HCT116 (cell line): ENCODE measurements around the gene WSB1.

Source experiments
- CTCF ChIP-seq, 3 experiments: fragments of 200-600 bp in 1 of 3; sonication (generic) in 1 of 3; IDR thresholded peaks in 2 of 3; conservative IDR thresholded peaks in 1 of 3; 2 replicates each; pipeline ENCODE4 v1.5.1; 2012 to 2017; ENCODE audit warnings: low read depth in 2 of 3, low read length in 2 of 3, antibody characterized with exemption in 1 of 3, borderline replicate concordance in 1 of 3, control low read depth in 1 of 3, mild to moderate bottlenecking in 1 of 3, mixed read lengths in 1 of 3, mixed run types in 1 of 3, moderate library complexity in 1 of 3; ENCODE audit not compliant: insufficient read depth in 1 of 3
- EGR1 ChIP-seq: IDR thresholded peaks from 2 replicates; pipeline ENCODE4 v1.6.1; 2012; ENCODE audit warnings: low read depth
- EZH2phosphoT487 ChIP-seq: fragments of 200-600 bp; IDR thresholded peaks from 2 replicates; pipeline ENCODE4 v1.6.1; 2018; ENCODE audit warnings: antibody characterized with exemption, borderline replicate concordance
- MAX ChIP-seq: IDR thresholded peaks from 2 replicates; pipeline ENCODE4 v1.6.1; 2012
- POLR2A ChIP-seq: IDR thresholded peaks from 2 replicates; pipeline ENCODE4 v1.7.0; 2011; ENCODE audit warnings: borderline replicate concordance; ENCODE audit not compliant: insufficient read depth, insufficient read length; ENCODE audit errors: extremely low read depth
- POLR2AphosphoS5 ChIP-seq: IDR thresholded peaks from 2 replicates; pipeline ENCODE4 v1.6.1; 2011; ENCODE audit warnings: mild to moderate bottlenecking, low read depth, low read length, moderate library complexity
- REST ChIP-seq: IDR thresholded peaks from 2 replicates; pipeline ENCODE4 v1.6.1; 2012; ENCODE audit warnings: low read depth

- no peak for TF ChIP-seq POLR2A
- TF ChIP-seq CTCF (IDR thresholded peaks at IDR 0.05 in 2 of 3, conservative IDR thresholded peaks at IDR 0.05 in 1 of 3; ENCODE audit: borderline replicate concordance in 1 of 3, insufficient read depth in 1 of 3, low read depth in 2 of 3, low read length in 2 of 3), result no peak
- TF ChIP-seq EZH2phosphoT487, result no peak
- TF ChIP-seq EGR1, result no peak
- TF ChIP-seq REST, result no peak
- TF ChIP-seq MAX, result no peak
- 0 out of 2 replicates have a peak, but pooled peaks have one; percentile 20 for TF ChIP-seq POLR2AphosphoS5
Measured at GRCh38 chr17:27318228-27318627, 24.3 kb downstream of the WSB1 start.
